GM19395 (cell line): ENCODE measurements around the gene LPP.

Source experiments
- ATAC-seq: cut with Tn5 transposase; IDR thresholded peaks from one replicate; pipeline ENCODE4 v1.9.1; 2021; ENCODE audit warnings: mild to moderate bottlenecking, moderate library complexity; ENCODE audit not compliant: unreplicated experiment

LPP gene

GRCh38 chr3:188458756-188459155 lies 304.8 kb downstream of the LPP start:
- ATAC-seq, result no peak

GRCh38 chr3:188465311-188465710 lies 311.4 kb downstream of the LPP start:
- no peak for ATAC-seq

- ATAC-seq, result no peak
These were observed 314.2 kb downstream of the LPP start for GRCh38 chr3:188468196-188468595.

GRCh38 chr3:188468662-188469061 lies 314.7 kb downstream of the LPP start:
- ATAC-seq, result no peak

GRCh38 chr3:188469228-188469885 lies 315.4 kb downstream of the LPP start:
- ATAC-seq, result no peak

GRCh38 chr3:188470508-188471130 lies 316.7 kb downstream of the LPP start:
- ATAC-seq, result no peak

GRCh38 chr3:188471723-188472122 lies 317.8 kb downstream of the LPP start:
- no peak for ATAC-seq

GRCh38 chr3:188472336-188472735 lies 318.4 kb downstream of the LPP start:
- no peak for ATAC-seq

GRCh38 chr3:188473045-188473444 lies 319.1 kb downstream of the LPP start:
- ATAC-seq, result no peak

- ATAC-seq, result no peak
These were observed 319.8 kb downstream of the LPP start for GRCh38 chr3:188473591-188474288.

- no peak for ATAC-seq
These were observed 323.0 kb downstream of the LPP start for GRCh38 chr3:188476935-188477334.

GRCh38 chr3:188480011-188480410 lies 326.1 kb downstream of the LPP start:
- no peak for ATAC-seq

GRCh38 chr3:188482929-188483328 lies 329.0 kb downstream of the LPP start:
- ATAC-seq, result no peak

GRCh38 chr3:188486126-188486525 lies 332.2 kb downstream of the LPP start:
- ATAC-seq, result no peak

- ATAC-seq, result no peak
These were observed 333.0 kb downstream of the LPP start for GRCh38 chr3:188486952-188487351.

- no peak for ATAC-seq
These were observed 333.7 kb downstream of the LPP start for GRCh38 chr3:188487652-188488051.

- ATAC-seq, result no peak
These were observed 334.8 kb downstream of the LPP start for GRCh38 chr3:188488801-188489200.

- no peak for ATAC-seq
These were observed 335.9 kb downstream of the LPP start for GRCh38 chr3:188489639-188490405.

GRCh38 chr3:188490416-188490815 lies 336.5 kb downstream of the LPP start:
- ATAC-seq, result no peak

GRCh38 chr3:188491276-188491687 lies 337.3 kb downstream of the LPP start:
- ATAC-seq, result no peak

GRCh38 chr3:188496390-188496789 lies 342.4 kb downstream of the LPP start:
- ATAC-seq, result no peak
